Neural cell (in vitro differentiated cells): ENCODE results near the gene TMPRSS4. TPM values are rescaled to one million over a fixed set of nuclear protein-coding genes. Genes with fewer than 3 reads are reported as not detected.

Source experiments
- H2AFZ ChIP-seq: fragments of 200-600, 300-800 bp; sonication (generic), shearing (Covaris generic); 2 replicates; pipeline ENCODE4 v1.6.0; 2014; ENCODE audit warnings: low read depth, mild to moderate bottlenecking, antibody characterized with exemption, low read length, moderate library complexity
- H3F3A ChIP-seq: fragments of 200-600 bp; shearing (Covaris generic); 2 replicates; pipeline ENCODE4 v1.6.1; 2016; ENCODE audit warnings: mild to moderate bottlenecking, moderate library complexity, mixed read lengths, antibody characterized with exemption, low read length; ENCODE audit not compliant: insufficient read depth, poor library complexity, severe bottlenecking
- H3K27ac ChIP-seq: fragments of 200-600, 300-800 bp; sonication (generic), shearing (Covaris generic); 2 replicates; pipeline ENCODE4 v1.5.1; 2014; ENCODE audit warnings: mild to moderate bottlenecking, low read length, moderate library complexity
- H3K27me3 ChIP-seq: fragments of 300-800, 200-600 bp; sonication (generic), shearing (Covaris generic); 2 replicates; pipeline ENCODE4 v1.6.0; 2014; ENCODE audit warnings: mild to moderate bottlenecking, low read depth, low read length, moderate library complexity; ENCODE audit not compliant: insufficient read depth
- H3K36me3 ChIP-seq: fragments of 300-800, 200-600 bp; sonication (generic), shearing (Covaris generic); 2 replicates; pipeline ENCODE4 v1.5.1; 2014; ENCODE audit warnings: mild to moderate bottlenecking, antibody characterized with exemption, low read length, moderate library complexity; ENCODE audit not compliant: insufficient read depth
- H3K4me2 ChIP-seq: fragments of 300-800, 200-600 bp; sonication (generic), shearing (Covaris generic); 2 replicates; pipeline ENCODE4 v1.6.0; 2014; ENCODE audit warnings: mild to moderate bottlenecking, low read length
- H3K4me3 ChIP-seq: fragments of 300-800, 200-600 bp; sonication (generic), shearing (Covaris generic); 2 replicates; pipeline ENCODE4 v1.5.1; 2014; ENCODE audit warnings: mild to moderate bottlenecking, low read length, moderate library complexity
- H3K79me2 ChIP-seq: fragments of 200-600 bp; shearing (Covaris generic); replicated peaks from 2 replicates; pipeline ENCODE4 v1.6.0; 2014; ENCODE audit warnings: mild to moderate bottlenecking, low read length, moderate library complexity; ENCODE audit not compliant: insufficient read depth
- H3K9ac ChIP-seq: fragments of 300-800, 200-600 bp; sonication (generic), shearing (Covaris generic); 2 replicates; pipeline ENCODE4 v1.6.1; 2016; ENCODE audit warnings: mild to moderate bottlenecking, low read length, mixed read lengths
- H3K9me2 ChIP-seq: fragments of 200-600 bp; shearing (Covaris generic); 2 replicates; pipeline ENCODE4 v1.6.1; 2016; ENCODE audit warnings: mild to moderate bottlenecking, low read length, mixed read lengths; ENCODE audit not compliant: insufficient read depth
- H3K9me3 ChIP-seq: fragments of 200-600, 300-800 bp; sonication (generic), shearing (Covaris generic); 2 replicates; pipeline ENCODE4 v1.6.1; 2016; ENCODE audit warnings: mild to moderate bottlenecking, mixed run types, low read length, moderate library complexity, mixed read lengths
- H4K20me1 ChIP-seq: fragments of 200-600 bp; shearing (Covaris generic); 2 replicates; pipeline ENCODE4 v1.6.1; 2016; ENCODE audit warnings: mild to moderate bottlenecking, mixed run types; ENCODE audit not compliant: insufficient read depth
- EP300 ChIP-seq: fragments of 450-650 bp; conservative IDR thresholded peaks from 2 replicates; pipeline ENCODE4 v1.6.1; 2014; ENCODE audit warnings: antibody characterized with exemption, mild to moderate bottlenecking, moderate library complexity; ENCODE audit not compliant: poor library complexity, severe bottlenecking
- EZH2 ChIP-seq: fragments of 200-600, 300-800 bp; shearing (Covaris generic), sonication (generic); IDR thresholded peaks from 2 replicates; pipeline ENCODE4 v1.6.1; 2014; ENCODE audit warnings: antibody characterized with exemption, low read length, borderline replicate concordance, mild to moderate bottlenecking; ENCODE audit not compliant: insufficient read depth, poor library complexity, severe bottlenecking
- MXI1 ChIP-seq: fragments of 450-650 bp; conservative IDR thresholded peaks from 2 replicates; pipeline ENCODE4 v1.6.1; 2014; ENCODE audit warnings: antibody characterized with exemption, mild to moderate bottlenecking; ENCODE audit not compliant: poor library complexity, severe bottlenecking
- POLR2AphosphoS5 ChIP-seq: IDR thresholded peaks from 2 replicates; pipeline ENCODE4 v1.6.1; 2012
- RAD21 ChIP-seq: fragments of 450-650 bp; conservative IDR thresholded peaks from 2 replicates; pipeline ENCODE4 v1.6.1; 2014; ENCODE audit warnings: antibody characterized with exemption, mild to moderate bottlenecking, moderate library complexity
- SMC3 ChIP-seq: fragments of 450-650 bp; conservative IDR thresholded peaks from 2 replicates; pipeline ENCODE4 v1.6.1; 2014; ENCODE audit warnings: antibody characterized with exemption, mild to moderate bottlenecking, moderate library complexity; ENCODE audit not compliant: poor library complexity
- TAF1 ChIP-seq: IDR thresholded peaks from 2 replicates; pipeline ENCODE4 v1.6.1; 2012; ENCODE audit warnings: low read depth
- polyA plus RNA-seq: library from polyadenylated mRNA; depleted of rRNA; stranded (reverse); fragments of >200 nt; gene quantifications from 2 replicates; pipeline ENCODE4 v1.2.3, GENCODE V29; 2014
- TF ChIP-seq, protein P1 (sequence below): fragments of 450-650 bp; IDR thresholded peaks from 2 replicates; pipeline ENCODE4 v1.5.1; 2014; ENCODE audit warnings: antibody characterized with exemption, mild to moderate bottlenecking, moderate library complexity; ENCODE audit not compliant: poor library complexity, severe bottlenecking
- TF ChIP-seq, protein P2 (sequence below): IDR thresholded peaks from 2 replicates; pipeline ENCODE4 v1.6.1; 2012; ENCODE audit warnings: borderline replicate concordance

TMPRSS4 gene
- polyA plus RNA-seq, 1 donor from 2014 or later: not detected

DNA sequence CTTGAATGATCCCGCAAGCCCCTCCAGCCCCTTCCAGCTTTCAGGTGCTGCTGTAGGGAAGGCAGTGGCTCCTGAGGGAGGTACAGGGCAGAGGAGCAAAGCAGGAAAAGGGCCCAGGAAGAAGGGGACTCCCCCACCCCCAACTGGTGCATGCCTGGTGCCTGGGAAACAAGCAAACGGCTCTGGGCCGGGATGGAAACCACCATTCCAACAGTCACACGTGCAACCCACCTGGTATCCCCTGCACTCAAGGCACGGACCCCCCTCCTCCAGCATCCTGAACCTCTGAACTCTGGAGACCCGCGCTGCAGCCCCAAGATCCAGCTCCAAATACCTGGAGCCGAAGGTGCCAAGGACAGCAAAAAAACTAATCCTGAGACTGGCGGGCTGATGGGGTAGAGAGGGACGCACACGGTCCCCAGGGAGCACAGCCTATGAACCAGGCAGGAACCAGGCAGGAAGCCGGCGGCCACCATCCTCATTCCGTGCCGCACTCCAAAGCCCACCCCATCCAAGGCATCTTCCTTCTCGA lies 75.2 kb downstream of the TMPRSS4 start:
- Histone ChIP-seq H3K4me2 (peak overlapping the region; percentile 48), H3K4me3 (peak overlapping the region; percentile 76), H3F3A (no peaks in the 10 kb centered on the region), H3K9me3 (no peaks in the 10 kb centered on the region), H3K9me2 (no peaks in the 10 kb centered on the region), H3K9ac (peak overlapping the region; percentile 54), H3K27me3 (peaks cover 78% of the 10 kb centered on the region), H3K79me2 (no peaks in the 10 kb centered on the region), H3K27ac (no peak overlapping the region), H4K20me1 (no peaks in the 10 kb centered on the region), H3K36me3 (no peaks in the 10 kb centered on the region), H2AFZ (no peak overlapping the region)
- TF ChIP-seq TAF1: no peak
- TF ChIP-seq RAD21: no peak
- TF ChIP-seq, protein P1, sequence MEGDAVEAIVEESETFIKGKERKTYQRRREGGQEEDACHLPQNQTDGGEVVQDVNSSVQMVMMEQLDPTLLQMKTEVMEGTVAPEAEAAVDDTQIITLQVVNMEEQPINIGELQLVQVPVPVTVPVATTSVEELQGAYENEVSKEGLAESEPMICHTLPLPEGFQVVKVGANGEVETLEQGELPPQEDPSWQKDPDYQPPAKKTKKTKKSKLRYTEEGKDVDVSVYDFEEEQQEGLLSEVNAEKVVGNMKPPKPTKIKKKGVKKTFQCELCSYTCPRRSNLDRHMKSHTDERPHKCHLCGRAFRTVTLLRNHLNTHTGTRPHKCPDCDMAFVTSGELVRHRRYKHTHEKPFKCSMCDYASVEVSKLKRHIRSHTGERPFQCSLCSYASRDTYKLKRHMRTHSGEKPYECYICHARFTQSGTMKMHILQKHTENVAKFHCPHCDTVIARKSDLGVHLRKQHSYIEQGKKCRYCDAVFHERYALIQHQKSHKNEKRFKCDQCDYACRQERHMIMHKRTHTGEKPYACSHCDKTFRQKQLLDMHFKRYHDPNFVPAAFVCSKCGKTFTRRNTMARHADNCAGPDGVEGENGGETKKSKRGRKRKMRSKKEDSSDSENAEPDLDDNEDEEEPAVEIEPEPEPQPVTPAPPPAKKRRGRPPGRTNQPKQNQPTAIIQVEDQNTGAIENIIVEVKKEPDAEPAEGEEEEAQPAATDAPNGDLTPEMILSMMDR: no peak
- TF ChIP-seq, protein P2, sequence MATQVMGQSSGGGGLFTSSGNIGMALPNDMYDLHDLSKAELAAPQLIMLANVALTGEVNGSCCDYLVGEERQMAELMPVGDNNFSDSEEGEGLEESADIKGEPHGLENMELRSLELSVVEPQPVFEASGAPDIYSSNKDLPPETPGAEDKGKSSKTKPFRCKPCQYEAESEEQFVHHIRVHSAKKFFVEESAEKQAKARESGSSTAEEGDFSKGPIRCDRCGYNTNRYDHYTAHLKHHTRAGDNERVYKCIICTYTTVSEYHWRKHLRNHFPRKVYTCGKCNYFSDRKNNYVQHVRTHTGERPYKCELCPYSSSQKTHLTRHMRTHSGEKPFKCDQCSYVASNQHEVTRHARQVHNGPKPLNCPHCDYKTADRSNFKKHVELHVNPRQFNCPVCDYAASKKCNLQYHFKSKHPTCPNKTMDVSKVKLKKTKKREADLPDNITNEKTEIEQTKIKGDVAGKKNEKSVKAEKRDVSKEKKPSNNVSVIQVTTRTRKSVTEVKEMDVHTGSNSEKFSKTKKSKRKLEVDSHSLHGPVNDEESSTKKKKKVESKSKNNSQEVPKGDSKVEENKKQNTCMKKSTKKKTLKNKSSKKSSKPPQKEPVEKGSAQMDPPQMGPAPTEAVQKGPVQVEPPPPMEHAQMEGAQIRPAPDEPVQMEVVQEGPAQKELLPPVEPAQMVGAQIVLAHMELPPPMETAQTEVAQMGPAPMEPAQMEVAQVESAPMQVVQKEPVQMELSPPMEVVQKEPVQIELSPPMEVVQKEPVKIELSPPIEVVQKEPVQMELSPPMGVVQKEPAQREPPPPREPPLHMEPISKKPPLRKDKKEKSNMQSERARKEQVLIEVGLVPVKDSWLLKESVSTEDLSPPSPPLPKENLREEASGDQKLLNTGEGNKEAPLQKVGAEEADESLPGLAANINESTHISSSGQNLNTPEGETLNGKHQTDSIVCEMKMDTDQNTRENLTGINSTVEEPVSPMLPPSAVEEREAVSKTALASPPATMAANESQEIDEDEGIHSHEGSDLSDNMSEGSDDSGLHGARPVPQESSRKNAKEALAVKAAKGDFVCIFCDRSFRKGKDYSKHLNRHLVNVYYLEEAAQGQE: no peak
- no peak for TF ChIP-seq MXI1
- no peak for TF ChIP-seq EZH2
- no peak for TF ChIP-seq SMC3

DNA sequence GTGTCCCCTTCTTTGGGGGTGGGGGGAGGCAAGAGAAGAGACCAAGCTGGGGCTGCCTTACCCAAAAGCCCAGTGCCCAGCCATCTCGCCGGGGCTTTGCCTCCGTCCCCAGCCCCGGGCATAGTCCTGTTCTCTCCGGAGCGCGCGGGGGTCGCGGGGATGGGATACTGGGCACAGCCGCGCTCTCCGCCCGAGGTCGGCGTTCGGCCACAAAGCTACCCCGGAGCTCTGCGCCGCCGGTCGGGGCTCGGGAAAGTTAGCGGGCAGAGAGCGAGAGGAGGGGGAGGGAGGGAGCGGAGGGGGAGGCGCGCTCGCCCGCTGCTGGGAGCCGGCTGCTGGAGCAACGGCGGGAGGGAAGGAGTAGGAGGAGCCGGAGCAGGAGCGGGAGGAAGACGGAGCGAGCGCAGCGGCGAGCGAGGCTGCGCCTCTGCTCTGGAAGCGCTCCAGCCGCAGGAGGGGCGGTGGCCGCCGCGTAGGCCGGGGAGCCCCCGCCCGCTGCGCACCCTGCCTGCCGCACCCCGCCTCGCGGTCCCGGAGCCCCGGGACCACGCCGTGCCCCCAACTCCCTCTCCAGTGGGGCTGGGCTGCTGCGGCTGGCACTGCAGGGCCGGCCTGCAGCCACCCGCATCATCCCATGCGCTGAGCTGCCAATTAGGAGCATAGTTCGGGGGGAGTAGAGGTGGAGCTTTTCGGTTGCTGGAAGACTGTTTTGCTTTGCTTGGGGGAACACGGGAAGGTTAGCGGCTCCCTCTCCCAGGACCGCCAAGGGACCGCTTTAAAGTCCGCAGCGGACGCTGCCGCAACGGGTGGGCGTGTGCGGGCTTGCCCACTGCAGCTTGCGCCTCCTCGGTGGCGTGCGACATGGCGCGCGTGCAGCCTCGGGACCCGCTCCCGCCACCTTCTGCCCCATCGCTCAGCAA lies 75.9 kb downstream of the TMPRSS4 start, which contains the start of gene SCN4B:
Gene SCN4B (minus strand): TSS at position 272 of the 920 bp plus-strand sequence. CDS start 150 bp downstream, at position 122.
- peak within 1 kb of the TSS; percentile 49 for H2AFZ ChIP-seq
- no peaks in the 10 kb centered on the region for H3K9me3 ChIP-seq
- peak within 1 kb of the TSS; percentile 76 for H3K4me3 ChIP-seq
- no peaks in the 10 kb centered on the region for H3K9me2 ChIP-seq
- no peak within 1 kb of the TSS for H3K27ac ChIP-seq
- TF ChIP-seq SMC3 (no peak), EZH2 (no peak), MXI1 (peak; percentile 72), RAD21 (peak; percentile 29), POLR2AphosphoS5 (no peak), EP300 (no peak), TAF1 (no peak)
- TF ChIP-seq, protein P2: peak; percentile 18
- TF ChIP-seq, protein P1: no peak
- H3K79me2 ChIP-seq: no peaks in the 10 kb centered on the region
- H3K9ac ChIP-seq: peak within 1 kb of the TSS; percentile 54
- H4K20me1 ChIP-seq: no peaks in the 10 kb centered on the region
- no peaks in the 10 kb centered on the region for H3K36me3 ChIP-seq
- H3F3A ChIP-seq: no peaks in the 10 kb centered on the region
- H3K27me3 ChIP-seq: peaks cover 80% of the 10 kb centered on the region
- H3K4me2 ChIP-seq: peak within 1 kb of the TSS; percentile 89
